Measurements from ENCODE around the gene PARP11. TPM values are rescaled to one million over a fixed set of nuclear protein-coding genes. Genes with fewer than 3 reads are reported as not detected.

PARP11 gene
- total and polyA plus RNA-seq, 2 of the 8 experiments (the other 6 are each of a cell fraction or from before 2014, with no cell fraction given) = 4.2 to 13.3 TPM

DNA sequence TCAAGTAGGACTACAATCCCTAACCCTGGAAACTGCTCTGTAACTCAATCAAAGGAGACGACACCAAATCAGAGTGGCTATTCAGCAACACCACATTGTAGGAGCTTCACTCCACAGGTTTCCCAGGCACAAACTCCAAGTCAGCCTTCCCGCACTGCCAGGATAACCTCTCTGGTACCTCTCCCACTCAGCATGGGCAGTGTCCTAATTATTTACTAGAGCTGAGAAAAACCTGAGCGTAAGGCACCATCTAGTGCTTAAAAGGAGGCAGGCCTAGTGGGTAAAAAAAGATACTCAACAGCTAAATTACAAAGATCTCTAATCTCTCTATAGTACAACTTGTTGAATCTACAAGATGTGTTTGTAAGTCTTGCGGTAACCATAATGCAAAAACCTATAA, 36.1 kb downstream of the PARP11 start:
- Histone ChIP-seq H4K91ac (replicated peaks; ENCODE audit: insufficient read length, low read length) (no peak overlapping the region), H4K20me1 (replicated peaks in 1 of 2; ENCODE audit: control insufficient read depth in 1 of 2, insufficient read depth in 2 of 2, low read length in 2 of 2) (no peaks in the 10 kb centered on the region), H3K9ac (replicated peaks in 1 of 4; ENCODE audit: extremely low read depth in 1 of 4, low read depth in 3 of 4, low read length in 3 of 4) (no peak overlapping the region), H2AFZ (ENCODE audit: low read length) (0 out of 2 replicates have a peak overlapping the region, but pooled peaks have one; percentile 14), H3K36me3 (ENCODE audit: control insufficient read depth in 2 of 4, insufficient read depth in 4 of 4, low read length in 3 of 4) (peaks cover 0 to 8% (median 0%) of the 10 kb centered on the region in 4 experiments; a peak in 1 of 8 replicates), H3K4me2 (ENCODE audit: insufficient read depth in 1 of 2, low read depth in 2 of 2, low read length in 2 of 2) (no peak overlapping the region), H3K79me1 (ENCODE audit: low read depth, low read length) (no peaks in the 10 kb centered on the region), H3K56ac (replicated peaks; ENCODE audit: insufficient read length, low read depth, low read length) (no peak overlapping the region), H2BK5ac (ENCODE audit: low read depth, low read length) (no peak overlapping the region), H2AK5ac (ENCODE audit: low read depth, low read length) (no peak overlapping the region), H2BK120ac (replicated peaks; ENCODE audit: low read depth, low read length) (no peak overlapping the region), H3K27me3 (replicated peaks in 1 of 4; ENCODE audit: control insufficient read depth in 3 of 4, extremely low read depth in 1 of 4, insufficient read depth in 3 of 4, low read length in 3 of 4) (no peaks in the 10 kb centered on the region), H2BK15ac (ENCODE audit: low read length) (no peak overlapping the region), H4K5ac (ENCODE audit: insufficient read length, low read depth, low read length) (no peak overlapping the region), H3K79me2 (ENCODE audit: control insufficient read depth in 1 of 2, insufficient read depth in 2 of 2, low read length in 2 of 2) (peaks cover 0 to 14% of the 10 kb centered on the region in 2 experiments; a peak in 1 of 4 replicates), H4K8ac (ENCODE audit: extremely low read depth, insufficient read depth, low read length) (no peak overlapping the region), H3K18ac (ENCODE audit: extremely low read depth, low read length) (no peak overlapping the region), H3K27ac (ENCODE audit: low read depth, low read length) (no peak overlapping the region), H3K23me2 (ENCODE audit: low read depth, low read length) (no peaks in the 10 kb centered on the region), H3K4me3 (ENCODE audit: extremely low read depth in 1 of 4, insufficient read depth in 2 of 4, low read depth in 3 of 4, low read length in 4 of 4) (no peak overlapping the region), H3K4me1 (replicated peaks in 1 of 4; ENCODE audit: control insufficient read depth in 3 of 4, insufficient read depth in 4 of 4, low read length in 3 of 4) (peaks cover 0 to 7% (median 2%) of the 10 kb centered on the region in 4 experiments; a peak in 5 of 7 replicates), H3K14ac (ENCODE audit: insufficient read length) (no peak overlapping the region), H3K9me3 (ENCODE audit: insufficient read depth in 2 of 2, low read depth in 1 of 2, low read length in 1 of 2) (peaks cover 0 to 8% of the 10 kb centered on the region in 2 experiments; a peak in 1 of 4 replicates), H3K23ac (ENCODE audit: insufficient read length) (no peak overlapping the region), H2BK20ac (ENCODE audit: low read length) (no peak overlapping the region), H2BK12ac (ENCODE audit: low read depth, low read length) (no peak overlapping the region), H3K4ac (replicated peaks; ENCODE audit: insufficient read length, low read depth, low read length) (no peak overlapping the region)
- DNase-seq (ENCODE audit: low read depth in 1 of 2, low spot score in 2 of 2) = no peak
- TF ChIP-seq RAD21 (IDR thresholded peaks at IDR 0.05 in 1 of 2, conservative IDR thresholded peaks at IDR 0.05 in 1 of 2; ENCODE audit: low read depth in 2 of 2, low read length in 2 of 2) (peak; percentile 44 to 61; a peak in 3 of 4 replicates), GTF2F1 (IDR thresholded peaks at IDR 0.05; ENCODE audit: borderline replicate concordance, low read depth, low read length) (no peak), MAFK (IDR thresholded peaks at IDR 0.05; ENCODE audit: low read depth, low read length) (no peak)
- TF ChIP-seq, protein P1, sequence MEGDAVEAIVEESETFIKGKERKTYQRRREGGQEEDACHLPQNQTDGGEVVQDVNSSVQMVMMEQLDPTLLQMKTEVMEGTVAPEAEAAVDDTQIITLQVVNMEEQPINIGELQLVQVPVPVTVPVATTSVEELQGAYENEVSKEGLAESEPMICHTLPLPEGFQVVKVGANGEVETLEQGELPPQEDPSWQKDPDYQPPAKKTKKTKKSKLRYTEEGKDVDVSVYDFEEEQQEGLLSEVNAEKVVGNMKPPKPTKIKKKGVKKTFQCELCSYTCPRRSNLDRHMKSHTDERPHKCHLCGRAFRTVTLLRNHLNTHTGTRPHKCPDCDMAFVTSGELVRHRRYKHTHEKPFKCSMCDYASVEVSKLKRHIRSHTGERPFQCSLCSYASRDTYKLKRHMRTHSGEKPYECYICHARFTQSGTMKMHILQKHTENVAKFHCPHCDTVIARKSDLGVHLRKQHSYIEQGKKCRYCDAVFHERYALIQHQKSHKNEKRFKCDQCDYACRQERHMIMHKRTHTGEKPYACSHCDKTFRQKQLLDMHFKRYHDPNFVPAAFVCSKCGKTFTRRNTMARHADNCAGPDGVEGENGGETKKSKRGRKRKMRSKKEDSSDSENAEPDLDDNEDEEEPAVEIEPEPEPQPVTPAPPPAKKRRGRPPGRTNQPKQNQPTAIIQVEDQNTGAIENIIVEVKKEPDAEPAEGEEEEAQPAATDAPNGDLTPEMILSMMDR (IDR thresholded peaks at IDR 0.05; ENCODE audit: control extremely low read depth in 1 of 3, insufficient read depth in 1 of 3, low read depth in 1 of 3, low read length in 3 of 3) = peak in 2 of 3 experiments; percentile 25 to 33; a peak in 2 of 4 replicates
- ChIA-PET CTCF (ENCODE audit: partially characterized antibody) (interaction anchor here (0.5 to 1.5 kb wide), 10 partner anchors 14 to 714 kb away, joined by 3 to 8 read pairs (median 3); no protein-coding TSS in a partner anchor), POLR2A (ENCODE audit: partially characterized antibody) (interaction anchor here (0.6 to 1.6 kb wide), 2 partner anchors 15 to 921 kb away, joined by 3 to 4 read pairs; no protein-coding TSS in a partner anchor)
- WGBS, 2 experiments (ENCODE audit: extremely low coverage in 1 of 2, insufficient coverage in 1 of 2, insufficient read length in 1 of 2, insufficient replicate concordance in 2 of 2, low coverage in 1 of 2, low lambda C conversion rate in 2 of 2, missing lambda C conversion rate in 1 of 2) = 81% methylated on average over 4 of the region's 4 CpGs; no CpG with 5 or more reads in 1 of the 2 experiments
- FAIRE-seq = peak; percentile 69
